ENCODE results near the gene TRAF7. TPM values are rescaled to one million over a fixed set of nuclear protein-coding genes. Genes with fewer than 3 reads are reported as not detected.
"Not testable (repeated sequence)": the region's sequence is repeated elsewhere in the genome, so short reads cannot be mapped to it uniquely, and the experiment has no call there.

Gene TRAF7
- polyA plus RNA-seq, 3 donors from 2014 or later: 5.2 to 6.9 (median 5.6) TPM

GRCh38 chr16:2126161-2126743 is 29.3 kb upstream of the TRAF7 start:
- not testable (repeated sequence) for H3K27ac Mint-ChIP-seq; DNase-seq; H3K9me3 Mint-ChIP-seq; H3K27me3 Mint-ChIP-seq (ENCODE audit: low read depth in 3 of 3); H3K4me3 Mint-ChIP-seq; H3K36me3 Mint-ChIP-seq
- peaks cover 6 to 20% of the 10 kb centered on the region in 2 donors for H3K4me1 Mint-ChIP-seq

DNA sequence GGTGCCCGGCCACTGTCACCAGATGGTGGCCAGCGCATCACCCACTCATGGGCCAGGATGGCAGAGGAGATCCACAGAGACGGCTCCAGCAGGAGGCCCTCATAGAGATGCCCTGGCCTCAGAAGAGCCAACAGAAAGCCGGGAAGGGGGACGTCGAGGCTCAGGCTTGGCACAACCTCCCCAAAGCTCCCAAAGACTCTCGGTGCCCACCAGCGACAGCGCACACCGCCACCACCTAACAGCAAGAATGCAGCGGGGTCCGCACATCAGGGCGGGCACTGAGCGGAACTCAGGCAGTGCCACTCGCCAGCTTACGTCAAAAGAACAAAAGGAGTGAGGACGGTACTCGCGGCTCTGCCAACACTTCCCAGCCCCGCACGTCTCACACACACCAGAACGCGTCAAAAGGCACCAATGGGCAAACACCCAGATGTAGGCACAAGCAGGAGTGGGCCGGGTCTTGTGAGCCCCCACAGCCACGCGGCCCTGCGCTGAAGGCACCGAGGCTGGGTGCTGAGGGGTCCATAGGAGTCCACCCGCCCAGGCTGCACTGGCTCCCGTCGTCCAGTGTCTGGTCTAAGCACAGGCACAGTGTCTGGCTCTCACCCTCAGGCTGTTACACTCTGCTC is 28.5 kb upstream of the TRAF7 start:
- H3K4me1 Mint-ChIP-seq: peaks cover 6 to 20% of the 10 kb centered on the region in 2 donors

GRCh38 chr16:2127630-2128280 is 27.8 kb upstream of the TRAF7 start:
- Mint-ChIP-seq H3K4me1 (peaks cover 6 to 20% of the 10 kb centered on the region in 2 donors), H3K27ac (peak overlapping the region in 1 of 6 donors; percentile 17)
- DNase-seq; H3K36me3 Mint-ChIP-seq; H3K9me3 Mint-ChIP-seq; H3K27me3 Mint-ChIP-seq (ENCODE audit: low read depth in 3 of 3); H3K4me3 Mint-ChIP-seq: not testable (repeated sequence)

More for the DNA sequence above, 28.5 kb upstream of the TRAF7 start:
- H3K36me3 Mint-ChIP-seq; H3K27me3 Mint-ChIP-seq (ENCODE audit: low read depth in 3 of 3); DNase-seq; H3K9me3 Mint-ChIP-seq: not testable (repeated sequence)
- H3K4me3 Mint-ChIP-seq: peak overlapping the region in 1 of 5 donors; percentile 11
- peak overlapping the region in 3 of 6 donors; percentile 22 to 67 (median 56) for H3K27ac Mint-ChIP-seq

DNA sequence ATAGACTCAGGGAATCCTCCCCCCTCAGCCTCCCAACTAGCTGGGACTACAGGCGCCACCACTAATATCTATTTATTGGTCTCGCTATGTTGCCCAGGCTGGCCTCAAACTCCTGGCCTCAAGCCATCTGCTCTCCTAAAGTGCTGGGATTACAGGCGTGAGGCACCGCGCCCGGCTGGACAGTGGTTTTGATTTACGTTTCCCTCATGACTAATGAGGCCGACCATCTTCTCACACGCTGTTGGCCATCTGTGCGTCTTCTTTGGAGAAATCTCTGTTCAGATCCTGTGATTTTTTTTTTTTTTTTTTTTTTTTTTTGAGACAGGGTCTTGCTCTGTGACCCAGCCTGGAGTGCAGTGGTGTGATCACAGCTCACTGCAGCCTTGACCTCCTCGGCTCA is 26.3 kb upstream of the TRAF7 start:
- not testable (repeated sequence) for DNase-seq; H3K36me3 Mint-ChIP-seq; H3K9me3 Mint-ChIP-seq; H3K27me3 Mint-ChIP-seq (ENCODE audit: low read depth in 3 of 3); H3K27ac Mint-ChIP-seq; H3K4me3 Mint-ChIP-seq
- peaks cover 6 to 21% of the 10 kb centered on the region in 2 donors for H3K4me1 Mint-ChIP-seq

DNA sequence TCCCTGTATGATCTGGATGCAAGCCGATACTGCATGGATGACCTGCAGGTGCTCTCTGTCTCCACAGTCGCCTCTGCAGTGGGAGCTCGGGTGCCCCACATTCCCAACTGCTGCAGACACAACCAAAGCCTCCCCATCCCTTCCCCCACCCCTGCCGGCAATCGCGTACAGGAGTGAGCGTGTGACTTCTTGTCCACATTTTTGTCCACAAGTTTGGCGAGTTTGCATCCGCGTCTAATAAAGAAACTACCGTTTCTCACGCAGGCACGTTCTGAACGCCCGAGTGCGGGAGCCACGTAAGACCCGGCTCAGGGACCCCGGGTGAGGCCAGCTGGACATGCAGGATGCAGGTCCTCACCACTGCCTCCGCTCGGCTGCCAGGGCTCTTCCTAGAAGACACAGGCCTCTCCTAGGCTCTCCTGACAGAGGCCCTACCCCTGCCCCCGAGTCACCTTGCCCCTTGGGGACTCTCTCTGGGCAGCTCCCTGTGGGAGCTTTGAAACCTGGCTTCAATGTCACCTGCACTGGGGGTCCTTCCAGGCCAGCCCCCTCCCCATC is 25.6 kb upstream of the TRAF7 start:
- H3K9me3 Mint-ChIP-seq; DNase-seq; H3K36me3 Mint-ChIP-seq; H3K4me3 Mint-ChIP-seq; H3K27ac Mint-ChIP-seq; H3K27me3 Mint-ChIP-seq (ENCODE audit: low read depth in 3 of 3): not testable (repeated sequence)
- H3K4me1 Mint-ChIP-seq: peaks cover 6 to 24% of the 10 kb centered on the region in 2 donors

DNA sequence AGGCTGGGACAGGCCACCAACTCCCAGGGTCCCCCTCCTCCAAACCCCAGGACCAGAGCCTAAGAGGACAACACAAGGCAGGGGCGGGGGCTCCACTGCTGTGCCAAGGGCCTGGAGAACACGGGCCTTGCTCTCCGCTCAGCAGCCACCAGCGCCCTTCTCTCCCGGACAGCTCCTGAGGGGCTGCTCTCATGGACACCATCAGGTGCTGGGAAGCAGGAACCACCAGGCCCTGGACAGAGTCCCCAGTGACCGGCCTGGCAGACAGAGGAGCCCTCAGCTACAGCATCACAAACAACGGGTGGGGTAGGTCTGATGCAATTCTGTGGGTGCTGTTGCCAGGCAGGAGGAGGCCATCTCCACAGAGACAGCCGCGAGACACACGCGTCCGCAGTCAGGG is 21.8 kb upstream of the TRAF7 start:
- peak overlapping the region in 1 of 5 donors; percentile 36 for H3K4me3 Mint-ChIP-seq
- H3K36me3 Mint-ChIP-seq; H3K27ac Mint-ChIP-seq; DNase-seq; H3K27me3 Mint-ChIP-seq (ENCODE audit: low read depth in 3 of 3); H3K9me3 Mint-ChIP-seq: not testable (repeated sequence)
- H3K4me1 Mint-ChIP-seq: peaks cover 8 to 12% of the 10 kb centered on the region in 2 donors

DNA sequence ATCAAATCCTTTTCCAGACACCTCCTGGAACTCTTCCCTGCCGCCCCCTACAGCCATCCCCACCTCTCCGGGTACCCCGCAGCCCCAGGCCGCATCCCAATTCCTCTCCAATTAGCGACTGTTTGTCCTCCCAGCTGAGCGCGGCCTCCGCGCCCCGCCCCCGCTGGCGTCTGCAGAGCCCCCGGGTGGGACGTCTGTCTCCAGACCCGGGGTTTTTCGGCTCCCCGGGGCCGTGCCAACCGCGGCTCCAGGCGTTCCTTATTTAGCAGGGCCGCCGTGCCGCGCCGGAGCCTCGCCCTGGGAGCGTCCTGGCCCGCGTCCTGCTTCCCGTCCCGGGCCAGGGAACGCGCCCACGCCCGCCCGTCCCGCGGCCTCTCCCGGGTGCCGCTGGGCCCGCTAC is 20.5 kb upstream of the TRAF7 start:
- H3K27me3 Mint-ChIP-seq (ENCODE audit: low read depth in 3 of 3); H3K36me3 Mint-ChIP-seq; H3K9me3 Mint-ChIP-seq; DNase-seq: not testable (repeated sequence)
- Mint-ChIP-seq H3K27ac (peak overlapping the region in 1 of 6 donors; percentile 55), H3K4me3 (peak overlapping the region; percentile 52 to 78 (median 71)), H3K4me1 (peaks cover 9 to 11% of the 10 kb centered on the region in 2 donors)

DNA sequence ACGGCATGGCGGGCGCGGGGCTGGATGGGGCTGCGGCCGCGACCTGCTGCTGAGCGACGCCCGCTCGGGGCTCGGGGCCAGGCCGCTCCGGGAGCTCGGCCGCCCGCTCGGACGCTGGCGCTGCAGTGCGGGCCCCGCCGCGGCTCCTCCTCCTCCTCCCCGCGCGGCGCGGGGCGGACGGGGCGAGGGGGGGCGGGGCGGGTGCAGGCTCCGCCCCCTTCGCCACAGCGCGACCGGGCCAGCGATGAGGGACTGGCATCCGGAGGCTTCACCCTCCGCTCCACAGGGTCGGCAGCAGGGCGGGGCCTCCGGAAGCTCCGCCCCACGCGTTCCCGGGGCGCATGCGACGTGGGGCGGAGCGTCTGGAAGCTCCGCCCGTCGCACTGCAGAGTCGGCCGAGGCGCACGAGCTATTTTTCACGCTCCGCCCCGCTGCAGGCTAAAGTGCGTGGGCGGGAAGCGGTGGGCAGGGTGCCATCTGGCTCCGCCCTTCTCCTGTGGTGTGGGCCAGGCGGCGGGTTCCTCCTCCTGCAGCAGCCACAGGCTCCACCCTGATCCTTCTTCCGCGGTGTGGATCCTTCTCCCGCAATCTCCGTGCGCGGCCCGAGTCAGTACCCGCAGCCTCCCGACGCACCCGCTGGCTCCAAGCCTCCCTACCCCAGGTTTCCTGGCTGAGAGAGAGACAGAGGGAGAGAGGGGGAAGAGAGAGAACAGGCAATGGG is 19.7 kb upstream of the TRAF7 start, which contains the start of gene PKD1:
Gene PKD1 (minus strand): TSS at position 129 of the 721 bp plus-strand sequence. CDS start 209 bp downstream, outside the sequence.
- H3K27me3 Mint-ChIP-seq (ENCODE audit: low read depth in 3 of 3): peaks cover 3 to 10% (median 9%) of the 10 kb centered on the region in 3 donors
- H3K36me3 Mint-ChIP-seq, H3K9me3 Mint-ChIP-seq: not testable (repeated sequence)
- peak; percentile 100 for DNase-seq
- peaks cover 14 to 18% of the 10 kb centered on the region in 2 donors for H3K4me1 Mint-ChIP-seq
- H3K4me3 Mint-ChIP-seq: peak within 1 kb of the TSS; percentile 89 to 97 (median 96)
- H3K27ac Mint-ChIP-seq: peak within 1 kb of the TSS; percentile 89 to 98 (median 95)

GRCh38 chr16:2142942-2143877 is 12.4 kb upstream of the TRAF7 start:
- DNase-seq: no peak
- H3K9me3 Mint-ChIP-seq: no peaks in the 10 kb centered on the region
- H3K4me1 Mint-ChIP-seq: peaks cover 4 to 10% of the 10 kb centered on the region in 2 donors
- peaks cover 0 to 5% (median 3%) of the 10 kb centered on the region in 3 donors for H3K27me3 Mint-ChIP-seq (ENCODE audit: low read depth in 3 of 3)
- no peak overlapping the region for H3K27ac Mint-ChIP-seq
- H3K36me3 Mint-ChIP-seq: no peaks in the 10 kb centered on the region
- H3K4me3 Mint-ChIP-seq: no peak overlapping the region

- Mint-ChIP-seq H3K4me3 (no peak overlapping the region), H3K36me3 (no peaks in the 10 kb centered on the region), H3K4me1 (peaks cover 4 to 10% of the 10 kb centered on the region in 2 donors), H3K27ac (no peak overlapping the region), H3K27me3 (ENCODE audit: low read depth in 3 of 3) (peaks cover 0 to 5% (median 3%) of the 10 kb centered on the region in 3 donors), H3K9me3 (no peaks in the 10 kb centered on the region)
- DNase-seq: no peak
Measured at GRCh38 chr16:2143878-2144485, 11.6 kb upstream of the TRAF7 start.

DNA sequence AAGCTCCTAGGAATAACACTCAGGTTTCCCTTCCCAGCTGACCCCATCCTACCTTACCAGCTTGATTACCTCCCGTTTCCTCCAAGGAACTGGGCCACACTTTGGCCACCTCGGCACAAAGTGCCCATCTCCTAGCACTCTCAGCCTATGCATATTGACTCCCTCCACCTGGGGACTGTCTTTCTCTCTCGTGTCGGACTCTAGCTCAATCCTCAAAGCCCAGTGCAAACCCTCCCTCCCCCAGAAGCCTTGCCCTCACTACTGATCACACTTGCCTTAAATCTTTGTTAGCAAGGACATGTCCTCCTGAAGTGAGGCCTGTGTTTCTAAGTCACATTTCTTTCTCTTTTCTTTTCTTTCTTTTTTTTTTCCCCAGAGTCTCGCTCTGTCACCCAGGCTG is 9.7 kb upstream of the TRAF7 start:
- Mint-ChIP-seq H3K36me3 (no peaks in the 10 kb centered on the region), H3K4me1 (peaks cover under 1 to 6% of the 10 kb centered on the region in 2 donors), H3K27ac (no peak overlapping the region), H3K4me3 (no peak overlapping the region), H3K9me3 (no peaks in the 10 kb centered on the region), H3K27me3 (ENCODE audit: low read depth in 3 of 3) (no peaks in the 10 kb centered on the region)
- DNase-seq: no peak

DNA sequence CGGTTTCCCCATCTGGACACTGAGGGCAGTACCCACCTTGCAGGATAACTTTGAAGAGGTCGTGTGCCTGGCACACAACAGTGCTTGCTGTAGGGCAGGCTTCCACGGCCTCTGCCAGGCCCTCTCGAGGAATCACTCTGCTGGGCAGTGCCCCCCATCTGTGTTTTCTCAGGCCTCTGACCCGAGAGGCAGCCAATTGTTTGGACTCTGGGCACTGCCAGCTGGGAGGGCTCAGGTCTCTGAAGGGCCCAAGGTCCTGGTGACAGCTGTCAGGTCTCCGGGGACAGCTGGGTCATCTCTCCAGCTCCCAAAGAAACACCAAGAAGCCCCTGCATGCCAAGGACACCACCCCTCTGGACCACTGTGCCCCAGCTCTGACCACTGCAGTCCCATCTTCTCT is 8.2 kb upstream of the TRAF7 start:
- no peak overlapping the region for H3K27ac Mint-ChIP-seq
- no peaks in the 10 kb centered on the region for H3K9me3 Mint-ChIP-seq
- no peak for DNase-seq
- peak overlapping the region in 4 of 5 donors; percentile 33 to 54 (median 40) for H3K4me3 Mint-ChIP-seq
- peaks cover 0 to 6% of the 10 kb centered on the region in 2 donors for H3K4me1 Mint-ChIP-seq
- H3K27me3 Mint-ChIP-seq (ENCODE audit: low read depth in 3 of 3): peaks cover 0 to 2% (median 0%) of the 10 kb centered on the region in 3 donors
- no peaks in the 10 kb centered on the region for H3K36me3 Mint-ChIP-seq
